Left renal pelvis (tissue), 4 donors: ENCODE data around the gene NFILZ. TPM values are rescaled to one million over a fixed set of nuclear protein-coding genes. Genes with fewer than 3 reads are reported as not detected.

Experiments used
- DNase-seq, 4 donors: peaks; one replicate each; pipeline ENCODE4 v3.0.0-alpha.2; 2013; ENCODE audit warnings: low read depth in 4 of 4, low spot score in 3 of 4
- polyA plus RNA-seq, 4 donors: library from polyadenylated mRNA; unstranded; fragments of 120-200 nt; gene quantifications; one replicate each; pipeline ENCODE4 v1.2.1, GENCODE V29; 2013; ENCODE audit not compliant: insufficient read length in 4 of 4

The NFILZ gene
- polyA plus RNA-seq: not detected

- no peak for DNase-seq
Observed at GRCh38 chr19:8629996-8630683, at the start of gene NFILZ. Gene NFILZ (plus strand): TSS chr19:8630633. CDS start chr19:8676766, 46,133 bp downstream.

GRCh38 chr19:8580710-8581281 is 49.6 kb upstream of the NFILZ start:
- peak; percentile 49 to 68 (median 58) for DNase-seq

- no peak for DNase-seq
Observed at GRCh38 chr19:8584965-8585893, 45.2 kb upstream of the NFILZ start.

- no peak for DNase-seq
Observed at GRCh38 chr19:8585894-8586750, 44.3 kb upstream of the NFILZ start.

- no peak for DNase-seq
Observed at GRCh38 chr19:8589177-8589714, 41.2 kb upstream of the NFILZ start.

- peak; percentile 78 to 87 (median 86) for DNase-seq
Observed at GRCh38 chr19:8592231-8593009, 38.0 kb upstream of the NFILZ start.

- no peak for DNase-seq
Observed at GRCh38 chr19:8593931-8594330, 36.5 kb upstream of the NFILZ start.

GRCh38 chr19:8595651-8596050 is 34.8 kb upstream of the NFILZ start:
- no peak for DNase-seq

GRCh38 chr19:8596168-8596567 is 34.3 kb upstream of the NFILZ start:
- DNase-seq: no peak

- DNase-seq: no peak
Observed at GRCh38 chr19:8600064-8600463, 30.4 kb upstream of the NFILZ start.

- DNase-seq: no peak
Observed at GRCh38 chr19:8600816-8601215, 29.6 kb upstream of the NFILZ start.

GRCh38 chr19:8601796-8602195 is 28.6 kb upstream of the NFILZ start:
- no peak for DNase-seq

- DNase-seq: no peak
Observed at GRCh38 chr19:8605514-8605913, 24.9 kb upstream of the NFILZ start.

- no peak for DNase-seq
Observed at GRCh38 chr19:8607386-8607785, 23.0 kb upstream of the NFILZ start.

GRCh38 chr19:8608941-8609278 is 21.5 kb upstream of the NFILZ start:
- no peak for DNase-seq

- DNase-seq: peak in 1 of 4 donors; percentile 47
Observed at GRCh38 chr19:8609279-8610040, 21.0 kb upstream of the NFILZ start.

GRCh38 chr19:8610041-8610935 is 20.1 kb upstream of the NFILZ start, which contains the start of gene ADAMTS10:
Gene ADAMTS10 (minus strand): TSS chr19:8610715. CDS start chr19:8605710, 5,005 bp downstream.
- no peak for DNase-seq

GRCh38 chr19:8610936-8611300 is 19.5 kb upstream of the NFILZ start:
- DNase-seq: no peak
